GM12878 (cell line): ENCODE measurements around the gene NBEA. TPM values are rescaled to one million over a fixed set of nuclear protein-coding genes. Genes with fewer than 3 reads are reported as not detected.

Source experiments
- ATAC-seq: fragments of 200-7000 bp; cut with Tn5 transposase; 3 replicates; pipeline ENCODE4 v1.9.1; 2020; ENCODE audit warnings: mild to moderate bottlenecking, moderate library complexity
- BruUV-seq: library from RNA; stranded (reverse); fragments of 400-500 nt; replicated peaks from 2 replicates; lab custom pipeline; 2021; lab: Mats Ljungman, UMichigan
- CTCF ChIA-PET: fragments of 300-600 bp; sonication (Branson Sonifier 250); formaldehyde crosslinking; extraction: SDS; loops from one replicate; lab custom pipeline; 2021; ENCODE audit warnings: inconsistent platforms; lab: Yijun Ruan, JAX
- POLR2A ChIA-PET: fragments of 350-600 bp; formaldehyde crosslinking; extraction: SDS; loops from one replicate; lab custom pipeline; 2021; ENCODE audit warnings: inconsistent platforms; lab: Charles Lee
- RAD21 ChIA-PET: fragments of 300-600 bp; sonication (Branson Sonifier 250); formaldehyde crosslinking; loops from one replicate; lab custom pipeline; 2023; ENCODE audit warnings: antibody characterized with exemption; ENCODE audit not compliant: unreplicated experiment; lab: Charles Lee
- SMC1A ChIA-PET: fragments of 300-600 bp; sonication (Branson Sonifier 250); formaldehyde crosslinking; loops from one replicate; lab custom pipeline; 2023; ENCODE audit not compliant: unreplicated experiment, uncharacterized antibody; lab: Charles Lee
- DNase-seq: peaks from one replicate; pipeline ENCODE4 v3.0.0-alpha.2; 2011; ENCODE audit warnings: low read depth, low spot score
- FAIRE-seq: peaks from 3 replicates; lab custom pipeline; 2011; peaks lifted over from hg19 to GRCh38; lab: Jason Lieb, UNC
- H2AFZ ChIP-seq: 2 replicates; pipeline ENCODE4 v1.6.0; 2011; ENCODE audit warnings: low read depth, low read length, control low read depth; ENCODE audit not compliant: control insufficient read depth
- H3K27ac ChIP-seq: 2 replicates; pipeline ENCODE4 v1.5.1; 2011; ENCODE audit warnings: control low read depth; ENCODE audit not compliant: control insufficient read depth, insufficient read depth
- H3K27me3 ChIP-seq, 2 experiments: replicated peaks in 1 of 2; 2 replicates each; pipeline versions ENCODE4 v1.6.0 to v1.6.1; 2011; ENCODE audit warnings: low read length in 1 of 2; ENCODE audit not compliant: control insufficient read depth in 2 of 2, insufficient read depth in 2 of 2
- H3K36me3 ChIP-seq, 2 experiments: 2 replicates each; pipeline ENCODE4 v1.5.1; 2011; ENCODE audit warnings: low read length in 1 of 2; ENCODE audit not compliant: control insufficient read depth in 2 of 2, insufficient read depth in 2 of 2
- H3K4me1 ChIP-seq: 2 replicates; pipeline ENCODE4 v1.6.1; 2011; ENCODE audit warnings: mild to moderate bottlenecking, low read length, moderate library complexity, mixed read lengths; ENCODE audit not compliant: control insufficient read depth, insufficient read depth
- H3K4me2 ChIP-seq: 2 replicates; pipeline ENCODE4 v1.6.0; 2011; ENCODE audit warnings: control low read depth; ENCODE audit not compliant: control insufficient read depth, insufficient read depth
- H3K4me3 ChIP-seq: fragments of 200-600 bp; sonication (generic); 2 replicates; pipeline ENCODE4 v1.5.1; 2016
- H3K79me2 ChIP-seq: 2 replicates; pipeline ENCODE4 v1.6.0; 2011; ENCODE audit warnings: low read length; ENCODE audit not compliant: control insufficient read depth, insufficient read depth
- H3K9ac ChIP-seq: 2 replicates; pipeline ENCODE4 v1.8.0; 2011; ENCODE audit warnings: low read length, control low read depth, mixed read lengths; ENCODE audit not compliant: control insufficient read depth, insufficient read depth
- H3K9me3 ChIP-seq: replicated peaks from 3 replicates; pipeline ENCODE4 v1.5.1; 2011; ENCODE audit warnings: mild to moderate bottlenecking, low read length; ENCODE audit not compliant: control insufficient read depth, insufficient read depth
- H4K20me1 ChIP-seq: 2 replicates; pipeline ENCODE4 v1.6.0; 2011; ENCODE audit not compliant: control insufficient read depth, insufficient read depth
- ASH2L ChIP-seq: fragments of 300-600, 200-600 bp; sonication (generic); IDR thresholded peaks from 2 replicates; pipeline ENCODE4 v1.6.1; 2017; ENCODE audit warnings: low read depth, mild to moderate bottlenecking, borderline replicate concordance
- ATF7 ChIP-seq: fragments of 450-650 bp; IDR thresholded peaks from 2 replicates; pipeline ENCODE4 v1.6.1; 2016; ENCODE audit warnings: low read depth, mild to moderate bottlenecking
- CBX5 ChIP-seq: sonication (generic); IDR thresholded peaks from 2 replicates; pipeline ENCODE4 v1.6.1; 2016; ENCODE audit warnings: low read depth, moderate library complexity, mild to moderate bottlenecking, inconsistent platforms
- GABPA ChIP-seq: IDR thresholded peaks from 2 replicates; pipeline ENCODE4 v1.6.1; 2014; ENCODE audit warnings: antibody characterized with exemption, low read depth, mild to moderate bottlenecking, inconsistent platforms
- MAX ChIP-seq: IDR thresholded peaks from 2 replicates; pipeline ENCODE4 v1.6.1; 2012; ENCODE audit warnings: low read depth, low read length, improper control_type of control experiment
- MEF2B ChIP-seq: fragments of 450-650 bp; IDR thresholded peaks from 2 replicates; pipeline ENCODE4 v1.6.1; 2018; ENCODE audit warnings: mild to moderate bottlenecking, moderate library complexity; ENCODE audit not compliant: partially characterized antibody, poor library complexity, severe bottlenecking
- MXI1 ChIP-seq: fragments of 150-350 bp; IDR thresholded peaks from 2 replicates; pipeline ENCODE4 v1.6.1; 2011; ENCODE audit warnings: low read depth, mild to moderate bottlenecking, inconsistent platforms, low read length, improper control_type of control experiment
- NRF1 ChIP-seq: conservative IDR thresholded peaks from 2 replicates; pipeline ENCODE4 v1.6.1; 2011; ENCODE audit warnings: mild to moderate bottlenecking, low read depth, low read length, improper control_type of control experiment
- RAD51 ChIP-seq: fragments of 450-650 bp; IDR thresholded peaks from 2 replicates; pipeline ENCODE4 v1.6.1; 2016; ENCODE audit warnings: moderate library complexity, mild to moderate bottlenecking, inconsistent platforms
- RCOR1 ChIP-seq: conservative IDR thresholded peaks from 2 replicates; pipeline ENCODE4 v1.6.1; 2012; ENCODE audit warnings: low read depth, low read length, improper control_type of control experiment
- TCF7 ChIP-seq: IDR thresholded peaks from 2 replicates; pipeline ENCODE4 v1.6.1; 2014; ENCODE audit warnings: antibody characterized with exemption, borderline replicate concordance
- ZNF24 ChIP-seq: fragments of 450-650 bp; IDR thresholded peaks from 2 replicates; pipeline ENCODE4 v1.6.1; 2017; ENCODE audit warnings: antibody characterized with exemption, mild to moderate bottlenecking
- ZNF274 ChIP-seq: IDR thresholded peaks from one replicate; pipeline ENCODE4 v1.8.0; 2011; ENCODE audit not compliant: insufficient read length, insufficient read depth
- whole genome bisulfite sequencing: methylation state at CpG from one replicate; pipeline ENCODE4 v1.1.6; 2016; ENCODE audit warnings: low lambda C conversion rate; ENCODE audit not compliant: insufficient replicate concordance, insufficient coverage; ENCODE audit errors: missing lambda C conversion rate; 5-methylcytosine and 5-hydroxymethylcytosine counted together
- in situ Hi-C: fragments of 300-500 bp; cut with MboI; formaldehyde crosslinking; loops from 9 replicates; pipeline ENCODE4 v1.14.3; 2018; ENCODE audit warnings: mixed read lengths
- intact Hi-C: fragments of 100-400 bp; cut with micrococcal nuclease; formaldehyde crosslinking; loops from one replicate; pipeline ENCODE4 v1.14.2; 2022; ENCODE audit not compliant: unreplicated experiment
- polyA plus RNA-seq, 11 experiments: library from polyadenylated mRNA; depleted of rRNA in 4 of 11; unstranded in 6 of 11; stranded (reverse) in 5 of 11; fragments of >200 nt; fragmentation: Nextera tagmentation in 4 of 11; fragmentation: Illumina TruSeq in 1 of 11; extraction: Ambion mirVana in 4 of 11; extraction: Trizol in 1 of 11; gene quantifications; 1 replicate in 1 of 11; 2 replicates in 10 of 11; pipeline versions ENCODE4 v1.2.1 to v1.2.3, GENCODE V29; 2011 to 2016; ENCODE audit warnings: inconsistent platforms in 2 of 11, missing spikeins in 2 of 11, low read depth in 1 of 11
- total RNA-seq, 4 experiments: library from RNA; depleted of rRNA in 3 of 4; stranded (reverse); fragments of >200 nt in 3 of 4; fragmentation: Illumina TruSeq in 1 of 4; extraction: Trizol in 1 of 4; gene quantifications; 2 replicates each; pipeline versions ENCODE4 v1.2.1 to v1.2.3, GENCODE V29; 2013 to 2021
- TF ChIP-seq, protein P1 (sequence below): IDR thresholded peaks from 2 replicates; pipeline ENCODE4 v1.6.1; 2012; ENCODE audit warnings: low read depth, low read length, improper control_type of control experiment
- TF ChIP-seq, protein P2 (sequence below): fragments of 450-650 bp; formaldehyde crosslinking; IDR thresholded peaks from 2 replicates; pipeline ENCODE4 v1.5.0; 2022; ENCODE audit warnings: mild to moderate bottlenecking, missing genetic modification characterization

Gene NBEA
- total and polyA plus RNA-seq, 10 of the 15 experiments (the other 5 are each of a cell fraction or from before 2014, with no cell fraction given) = 0.23 to 3.6 (median 0.55) TPM

DNA sequence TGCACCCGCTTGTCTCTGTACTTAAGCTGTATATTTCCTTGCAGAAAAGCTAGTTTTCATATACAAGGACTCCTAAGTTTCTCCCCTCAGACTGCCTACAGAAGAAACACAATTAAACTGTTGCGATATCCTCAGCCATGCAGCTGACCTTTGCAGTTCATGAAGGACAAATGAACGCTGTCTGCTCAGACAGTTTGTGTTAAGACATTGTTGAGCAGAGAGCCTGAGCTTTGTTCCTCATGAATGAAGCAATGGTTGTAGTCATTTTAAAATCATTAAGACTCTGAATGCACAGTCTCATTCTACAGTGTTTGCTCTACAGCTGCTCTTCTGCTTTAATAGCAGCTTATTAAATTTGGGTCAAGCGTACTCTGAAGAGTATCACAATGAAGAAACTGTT, 557.6 kb downstream of the NBEA start (continued):
- no peak for TF ChIP-seq ZNF274
- no peak for TF ChIP-seq RAD51
- TF ChIP-seq RCOR1 = no peak
- no peak for TF ChIP-seq GABPA
- no peak for TF ChIP-seq MXI1
- TF ChIP-seq, protein P1, sequence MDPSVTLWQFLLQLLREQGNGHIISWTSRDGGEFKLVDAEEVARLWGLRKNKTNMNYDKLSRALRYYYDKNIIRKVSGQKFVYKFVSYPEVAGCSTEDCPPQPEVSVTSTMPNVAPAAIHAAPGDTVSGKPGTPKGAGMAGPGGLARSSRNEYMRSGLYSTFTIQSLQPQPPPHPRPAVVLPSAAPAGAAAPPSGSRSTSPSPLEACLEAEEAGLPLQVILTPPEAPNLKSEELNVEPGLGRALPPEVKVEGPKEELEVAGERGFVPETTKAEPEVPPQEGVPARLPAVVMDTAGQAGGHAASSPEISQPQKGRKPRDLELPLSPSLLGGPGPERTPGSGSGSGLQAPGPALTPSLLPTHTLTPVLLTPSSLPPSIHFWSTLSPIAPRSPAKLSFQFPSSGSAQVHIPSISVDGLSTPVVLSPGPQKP = no peak

DNA sequence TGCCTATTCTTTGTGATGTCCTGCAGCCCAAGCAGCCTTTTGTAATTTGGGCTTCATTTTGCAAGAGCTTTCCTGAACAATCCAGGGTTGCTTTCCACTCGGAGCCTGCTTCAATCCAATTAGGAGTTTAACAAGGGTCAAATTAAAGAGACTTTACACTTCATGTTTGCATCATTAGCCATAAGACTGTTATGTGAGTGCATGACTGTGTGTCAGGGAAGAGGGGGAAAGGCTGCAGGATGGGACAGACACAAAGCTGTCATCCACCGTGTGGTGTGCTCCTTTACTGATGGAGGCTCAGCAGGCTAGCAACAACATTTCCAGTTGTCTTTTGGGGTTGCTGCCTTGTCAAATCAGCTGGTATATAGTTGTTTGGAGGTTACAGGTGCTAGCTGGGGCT, 558.1 kb downstream of the NBEA start:
- POLR2A ChIA-PET = no interaction called here
- Histone ChIP-seq H3K36me3 (no peaks in the 10 kb centered on the region), H3K9ac (no peak overlapping the region), H3K4me3 (no peak overlapping the region), H3K4me1 (no peaks in the 10 kb centered on the region), H3K79me2 (no peaks in the 10 kb centered on the region), H2AFZ (no peak overlapping the region), H3K4me2 (no peak overlapping the region), H3K9me3 (no peaks in the 10 kb centered on the region), H4K20me1 (no peaks in the 10 kb centered on the region), H3K27me3 (no peaks in the 10 kb centered on the region), H3K27ac (no peak overlapping the region)
- RAD21 ChIA-PET = no interaction called here
- in situ Hi-C loops (no loop called here), intact Hi-C loops (no loop called here)
- 24% methylated on average over 2 of the region's 2 CpGs for WGBS
- no peak for ATAC-seq
- no TSS peak for BruUV-seq
- SMC1A ChIA-PET = no interaction called here
- no peak for FAIRE-seq
- TF ChIP-seq ZNF24 (no peak), CBX5 (no peak), ASH2L (no peak), GABPA (no peak), NRF1 (no peak), ATF7 (no peak), MAX (no peak), MEF2B (no peak), TCF7 (no peak)
- TF ChIP-seq, protein P2, sequence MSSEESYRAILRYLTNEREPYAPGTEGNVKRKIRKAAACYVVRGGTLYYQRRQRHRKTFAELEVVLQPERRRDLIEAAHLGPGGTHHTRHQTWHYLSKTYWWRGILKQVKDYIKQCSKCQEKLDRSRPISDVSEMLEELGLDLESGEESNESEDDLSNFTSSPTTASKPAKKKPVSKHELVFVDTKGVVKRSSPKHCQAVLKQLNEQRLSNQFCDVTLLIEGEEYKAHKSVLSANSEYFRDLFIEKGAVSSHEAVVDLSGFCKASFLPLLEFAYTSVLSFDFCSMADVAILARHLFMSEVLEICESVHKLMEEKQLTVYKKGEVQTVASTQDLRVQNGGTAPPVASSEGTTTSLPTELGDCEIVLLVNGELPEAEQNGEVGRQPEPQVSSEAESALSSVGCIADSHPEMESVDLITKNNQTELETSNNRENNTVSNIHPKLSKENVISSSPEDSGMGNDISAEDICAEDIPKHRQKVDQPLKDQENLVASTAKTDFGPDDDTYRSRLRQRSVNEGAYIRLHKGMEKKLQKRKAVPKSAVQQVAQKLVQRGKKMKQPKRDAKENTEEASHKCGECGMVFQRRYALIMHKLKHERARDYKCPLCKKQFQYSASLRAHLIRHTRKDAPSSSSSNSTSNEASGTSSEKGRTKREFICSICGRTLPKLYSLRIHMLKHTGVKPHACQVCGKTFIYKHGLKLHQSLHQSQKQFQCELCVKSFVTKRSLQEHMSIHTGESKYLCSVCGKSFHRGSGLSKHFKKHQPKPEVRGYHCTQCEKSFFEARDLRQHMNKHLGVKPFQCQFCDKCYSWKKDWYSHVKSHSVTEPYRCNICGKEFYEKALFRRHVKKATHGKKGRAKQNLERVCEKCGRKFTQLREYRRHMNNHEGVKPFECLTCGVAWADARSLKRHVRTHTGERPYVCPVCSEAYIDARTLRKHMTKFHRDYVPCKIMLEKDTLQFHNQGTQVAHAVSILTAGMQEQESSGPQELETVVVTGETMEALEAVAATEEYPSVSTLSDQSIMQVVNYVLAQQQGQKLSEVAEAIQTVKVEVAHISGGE = no peak
- CTCF ChIA-PET = interaction anchor here (0.9 to 1.2 kb wide), 2 partner anchors 11 to 289 kb away, joined by 3 to 5 read pairs; no protein-coding TSS in a partner anchor
- no peak for DNase-seq
